GM12891 (cell line): Measurements from ENCODE around the gene MYO18A.

Source experiments
- PAX5 ChIP-seq: IDR thresholded peaks from 2 replicates; pipeline ENCODE4 v1.6.1; 2011; ENCODE audit warnings: low read length, moderate library complexity, mild to moderate bottlenecking; ENCODE audit not compliant: insufficient read depth, severe bottlenecking
- POLR2A ChIP-seq: IDR thresholded peaks from 2 replicates; pipeline ENCODE4 v1.6.1; 2011; ENCODE audit warnings: low read depth, low read length, control low read depth
- POLR2AphosphoS5 ChIP-seq: IDR thresholded peaks from 2 replicates; pipeline ENCODE4 v1.6.1; 2011; ENCODE audit warnings: low read depth, low read length, control low read depth
- POU2F2 ChIP-seq: IDR thresholded peaks from 2 replicates; pipeline ENCODE4 v1.6.1; 2011; ENCODE audit warnings: low read depth, mild to moderate bottlenecking, control low read depth, low read length, moderate library complexity
- SPI1 ChIP-seq: IDR thresholded peaks from 2 replicates; pipeline ENCODE4 v1.6.1; 2011; ENCODE audit warnings: low read depth, low read length, control low read depth
- TAF1 ChIP-seq: IDR thresholded peaks from 2 replicates; pipeline ENCODE4 v1.6.1; 2011; ENCODE audit warnings: low read depth, low read length, control low read depth

DNA sequence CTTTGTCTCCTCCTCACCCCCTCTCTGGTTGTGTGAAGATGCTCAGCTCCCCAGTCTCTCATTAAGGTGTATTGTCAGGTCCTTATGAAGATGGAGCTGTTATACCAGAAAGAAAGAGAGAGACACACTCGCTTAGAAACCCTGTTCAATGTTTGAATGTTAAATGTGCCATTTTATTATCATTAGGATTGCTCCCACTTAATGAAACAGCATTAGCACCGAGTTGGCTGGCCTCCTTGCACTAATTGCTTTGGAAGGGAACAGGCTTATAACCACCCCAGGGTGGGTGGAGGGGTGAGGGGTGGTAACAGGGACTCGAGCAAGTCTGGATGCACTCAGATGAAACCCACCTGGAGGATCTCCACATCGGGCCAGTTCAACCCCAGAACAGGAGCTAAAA lies 122.8 kb downstream of the MYO18A start:
- no peak for TF ChIP-seq POLR2A
- TF ChIP-seq POLR2AphosphoS5 = no peak
- no peak for TF ChIP-seq TAF1
- no peak for TF ChIP-seq SPI1
- no peak for TF ChIP-seq POU2F2
- TF ChIP-seq PAX5 = no peak
